Smooth muscle cell (in vitro differentiated cells): Measurements from ENCODE around the gene CFAP53. TPM values are rescaled to one million over a fixed set of nuclear protein-coding genes. Genes with fewer than 3 reads are reported as not detected.

Source experiments
- DNase-seq: peaks from one replicate; lab custom pipeline; 2025; ENCODE audit not compliant: unreplicated experiment; lab: John Stamatoyannopoulos, UW
- H2AFZ ChIP-seq: fragments of 200-600 bp; sonication (generic); 2 replicates; pipeline ENCODE4 v1.6.0; 2016; ENCODE audit warnings: antibody characterized with exemption, low read depth, mild to moderate bottlenecking
- H3F3A ChIP-seq: fragments of 200-600 bp; sonication (generic); 2 replicates; pipeline ENCODE4 v1.6.0; 2017; ENCODE audit warnings: antibody characterized with exemption, low read depth
- H3K27ac ChIP-seq: fragments of 200-600 bp; sonication (generic); 2 replicates; pipeline ENCODE4 v1.5.1; 2016; ENCODE audit warnings: low read depth, mild to moderate bottlenecking
- H3K27me3 ChIP-seq: fragments of 200-600 bp; sonication (generic); 2 replicates; pipeline ENCODE4 v1.6.1; 2016; ENCODE audit warnings: low read depth, mild to moderate bottlenecking
- H3K36me3 ChIP-seq: fragments of 200-600 bp; sonication (generic); 2 replicates; pipeline ENCODE4 v1.5.1; 2016; ENCODE audit warnings: low read depth
- H3K4me1 ChIP-seq: fragments of 200-600 bp; sonication (generic); 2 replicates; pipeline ENCODE4 v1.5.1; 2016; ENCODE audit warnings: low read depth
- H3K4me2 ChIP-seq: fragments of 200-600 bp; sonication (generic); 2 replicates; pipeline ENCODE4 v1.6.0; 2016; ENCODE audit warnings: mild to moderate bottlenecking
- H3K4me3 ChIP-seq: fragments of 200-600 bp; sonication (generic); 2 replicates; pipeline ENCODE4 v1.5.1; 2016; ENCODE audit warnings: mild to moderate bottlenecking
- H3K79me2 ChIP-seq: fragments of 200-600 bp; sonication (generic); 2 replicates; pipeline ENCODE4 v1.6.0; 2016; ENCODE audit warnings: low read depth, mild to moderate bottlenecking
- H3K9ac ChIP-seq: fragments of 200-600 bp; sonication (generic); 2 replicates; pipeline ENCODE4 v1.6.0; 2016; ENCODE audit warnings: low read depth
- H3K9me3 ChIP-seq: fragments of 200-600 bp; sonication (generic); replicated peaks from 2 replicates; pipeline ENCODE4 v1.5.1; 2016; ENCODE audit warnings: low read depth
- H4K20me1 ChIP-seq: fragments of 200-600 bp; sonication (generic); 2 replicates; pipeline ENCODE4 v1.6.0; 2016; ENCODE audit warnings: low read depth
- WGBS: methylation state at CpG from one replicate; pipeline ENCODE4 v1.1.7; 2016; ENCODE audit warnings: low lambda C conversion rate; 5-methylcytosine and 5-hydroxymethylcytosine counted together
- polyA plus RNA-seq: library from polyadenylated mRNA; unstranded; fragments of >200 nt; fragmentation: Nextera tagmentation; extraction: Ambion mirVana; gene quantifications from 2 replicates; pipeline ENCODE4 v1.2.1, GENCODE V29; 2016
- total RNA-seq: library from RNA; depleted of rRNA; stranded (reverse); fragments of >200 nt; gene quantifications from 2 replicates; pipeline ENCODE4 v1.2.3, GENCODE V29; 2014
- TF ChIP-seq, protein P1 (sequence below): fragments of 200-600 bp; sonication (generic); IDR thresholded peaks from 2 replicates; pipeline ENCODE4 v1.5.1; 2017; ENCODE audit warnings: borderline replicate concordance, mild to moderate bottlenecking, antibody characterized with exemption; ENCODE audit not compliant: insufficient read depth, poor library complexity, severe bottlenecking

The CFAP53 gene
- total and polyA plus RNA-seq, 2 experiments from 2014 or later, result 0.41 to 0.99 TPM

- Histone ChIP-seq H3K79me2 (peaks cover 40% of the 10 kb centered on the region), H2AFZ (no peak overlapping the region), H4K20me1 (no peaks in the 10 kb centered on the region), H3K36me3 (no peaks in the 10 kb centered on the region), H3K4me2 (no peak overlapping the region), H3K4me1 (peaks cover 15% of the 10 kb centered on the region), H3K4me3 (no peak overlapping the region), H3K9me3 (no peaks in the 10 kb centered on the region), H3K9ac (no peak overlapping the region), H3K27ac (no peak overlapping the region), H3K27me3 (no peaks in the 10 kb centered on the region), H3F3A (no peaks in the 10 kb centered on the region)
- TF ChIP-seq, protein P1, sequence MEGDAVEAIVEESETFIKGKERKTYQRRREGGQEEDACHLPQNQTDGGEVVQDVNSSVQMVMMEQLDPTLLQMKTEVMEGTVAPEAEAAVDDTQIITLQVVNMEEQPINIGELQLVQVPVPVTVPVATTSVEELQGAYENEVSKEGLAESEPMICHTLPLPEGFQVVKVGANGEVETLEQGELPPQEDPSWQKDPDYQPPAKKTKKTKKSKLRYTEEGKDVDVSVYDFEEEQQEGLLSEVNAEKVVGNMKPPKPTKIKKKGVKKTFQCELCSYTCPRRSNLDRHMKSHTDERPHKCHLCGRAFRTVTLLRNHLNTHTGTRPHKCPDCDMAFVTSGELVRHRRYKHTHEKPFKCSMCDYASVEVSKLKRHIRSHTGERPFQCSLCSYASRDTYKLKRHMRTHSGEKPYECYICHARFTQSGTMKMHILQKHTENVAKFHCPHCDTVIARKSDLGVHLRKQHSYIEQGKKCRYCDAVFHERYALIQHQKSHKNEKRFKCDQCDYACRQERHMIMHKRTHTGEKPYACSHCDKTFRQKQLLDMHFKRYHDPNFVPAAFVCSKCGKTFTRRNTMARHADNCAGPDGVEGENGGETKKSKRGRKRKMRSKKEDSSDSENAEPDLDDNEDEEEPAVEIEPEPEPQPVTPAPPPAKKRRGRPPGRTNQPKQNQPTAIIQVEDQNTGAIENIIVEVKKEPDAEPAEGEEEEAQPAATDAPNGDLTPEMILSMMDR, result no peak
- 97% methylated on average over 42 of the region's 42 CpGs for WGBS
- DNase-seq, result no peak
These were observed 16.4 kb upstream of the CFAP53 start for GRCh38 chr18:50282521-50283335.

- Histone ChIP-seq H3K4me3 (peak overlapping the region; percentile 88), H3K4me1 (peaks cover 15% of the 10 kb centered on the region), H3K9ac (peak overlapping the region; percentile 93), H3K36me3 (no peaks in the 10 kb centered on the region), H3K27me3 (no peaks in the 10 kb centered on the region), H3K27ac (peak overlapping the region; percentile 82), H3K9me3 (no peaks in the 10 kb centered on the region), H3F3A (no peaks in the 10 kb centered on the region), H2AFZ (peak overlapping the region; percentile 88), H3K4me2 (peak overlapping the region; percentile 94), H4K20me1 (peaks cover 2% of the 10 kb centered on the region), H3K79me2 (peaks cover 38% of the 10 kb centered on the region)
- TF ChIP-seq, protein P1, result no peak
- WGBS, result 57% methylated on average over 25 of the region's 35 CpGs
- DNase-seq, result no peak
These were observed 15.8 kb upstream of the CFAP53 start for GRCh38 chr18:50281972-50282520.

DNA sequence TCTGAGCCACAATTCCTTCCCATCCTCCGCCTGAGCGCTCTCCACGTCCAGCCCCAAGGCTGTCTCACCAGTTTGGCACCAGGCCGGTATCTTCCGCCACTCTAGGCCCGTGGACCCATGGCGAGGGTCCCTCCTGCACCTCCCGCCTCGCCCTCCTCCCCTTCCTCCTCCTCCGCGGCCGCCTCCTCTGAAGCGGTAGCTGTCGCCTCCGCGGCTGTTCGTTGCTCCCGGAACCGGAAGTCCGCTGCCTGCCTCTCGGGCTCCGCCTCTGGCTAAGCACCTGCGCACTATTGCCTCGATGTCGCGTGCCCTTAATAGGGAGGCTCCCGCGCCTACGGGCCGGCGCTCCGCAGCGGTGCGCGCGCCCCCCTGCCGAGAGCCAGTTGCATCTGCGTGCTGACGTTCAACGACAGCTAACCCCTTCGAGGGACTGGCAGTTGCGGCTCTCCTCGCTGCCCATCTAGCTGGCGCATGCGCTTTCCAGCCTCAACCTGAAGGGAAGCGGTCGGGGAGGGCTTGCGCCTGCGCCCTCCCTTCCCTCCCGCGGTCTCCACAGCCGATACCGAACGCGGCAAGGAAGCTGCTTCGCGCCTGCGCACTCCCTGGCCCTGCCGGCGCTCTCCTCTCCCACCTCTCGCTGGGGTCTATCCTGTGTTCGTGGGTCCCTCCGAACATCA, 15.1 kb upstream of the CFAP53 start, which contains the start of gene MBD1:
Gene MBD1 (minus strand): TSS at position 229 of the 677 bp plus-strand sequence. CDS start 1,531 bp downstream, outside the sequence.
- peaks cover 35% of the 10 kb centered on the region for H3K79me2 ChIP-seq

More for the DNA sequence above, 15.1 kb upstream of the CFAP53 start, which contains the start of gene MBD1:
- Histone ChIP-seq H3K4me2 (peak within 1 kb of the TSS; percentile 94), H3F3A (no peaks in the 10 kb centered on the region), H3K27ac (peak within 1 kb of the TSS; percentile 82), H4K20me1 (peaks cover 2% of the 10 kb centered on the region), H3K27me3 (no peaks in the 10 kb centered on the region), H3K9ac (peak within 1 kb of the TSS; percentile 93), H3K4me3 (peak within 1 kb of the TSS; percentile 88), H3K36me3 (no peaks in the 10 kb centered on the region), H2AFZ (peak within 1 kb of the TSS; percentile 88), H3K9me3 (no peaks in the 10 kb centered on the region), H3K4me1 (peaks cover 15% of the 10 kb centered on the region)
- TF ChIP-seq, protein P1, result no peak
- under 1% methylated on average over 55 of the region's 63 CpGs for WGBS
- DNase-seq, result peak; percentile 99
